ENCODE data around the gene EXOSC5.
"Not testable (repeated sequence)": the region's sequence is repeated elsewhere in the genome, so short reads cannot be mapped to it uniquely, and the experiment has no call there.

The EXOSC5 gene

GRCh38 chr19:41409288-41409687 lies 12.1 kb upstream of the EXOSC5 start:
- no peak for TF ChIP-seq CTCF (IDR thresholded peaks at IDR 0.05; ENCODE audit: control extremely low read depth, extremely low read depth, low read depth, missing control alignments)
- no peak for DNase-seq (ENCODE audit: extremely low spot score)
- POLR2A ChIA-PET: interaction anchor here (0.6 to 1.1 kb wide), 3 partner anchors 12 to 168 kb away, joined by 3 to 7 read pairs (median 4); no protein-coding TSS in a partner anchor
- CTCF ChIA-PET: interaction anchor here (2.8 kb wide), 1 partner anchor 9 kb away, joined by 8 read pairs; no protein-coding TSS in a partner anchor

- POLR2A ChIA-PET: interaction anchor here (1.1 kb wide), 1 partner anchor 12 kb away, joined by 3 read pairs; no protein-coding TSS in a partner anchor
- CTCF ChIA-PET: interaction anchor here (1.2 to 2.8 kb wide), 3 partner anchors 10 to 31 kb away, joined by 4 to 8 read pairs (median 4); partner anchors contain the start of gene DMAC2
Observed at GRCh38 chr19:41408846-41409245, 11.7 kb upstream of the EXOSC5 start.

GRCh38 chr19:41408256-41408655 lies 11.1 kb upstream of the EXOSC5 start:
- peak; percentile 25 for TF ChIP-seq CTCF (IDR thresholded peaks at IDR 0.05; ENCODE audit: control extremely low read depth, extremely low read depth, low read depth, missing control alignments)
- DNase-seq (ENCODE audit: extremely low spot score): no peak
- POLR2A ChIA-PET: interaction anchor here (0.6 to 1.1 kb wide), 2 partner anchors 13 to 79 kb away, joined by 3 to 4 read pairs; no protein-coding TSS in a partner anchor

More at GRCh38 chr19:41408846-41409245, 11.7 kb upstream of the EXOSC5 start:
- not testable (repeated sequence) for DNase-seq (ENCODE audit: extremely low spot score)

DNA sequence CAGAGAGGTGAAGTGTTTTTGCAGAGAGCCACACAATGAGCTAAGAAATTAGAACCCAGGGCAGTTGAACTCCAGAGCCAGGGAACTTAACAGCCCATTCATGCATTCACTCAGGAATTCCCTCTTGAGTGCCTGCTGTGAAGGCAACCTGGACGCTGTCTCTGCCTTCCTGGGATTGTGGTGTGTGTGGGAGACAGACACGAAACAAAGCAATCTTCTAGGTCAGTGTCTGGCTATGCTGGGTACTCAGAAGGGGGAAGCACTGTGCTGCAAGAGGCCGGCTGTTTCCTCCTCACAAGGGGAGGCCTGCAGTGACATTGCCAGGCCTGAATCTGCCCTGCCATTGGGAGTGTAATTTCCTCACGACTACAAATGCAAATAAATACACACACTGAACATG lies 10.1 kb upstream of the EXOSC5 start:
- POLR2A ChIA-PET: interaction anchor here (0.7 kb wide), 1 partner anchor 1777 kb away, joined by 4 read pairs; no protein-coding TSS in a partner anchor
- CTCF ChIA-PET: interaction anchor here (1.3 kb wide), 1 partner anchor 11 kb away, joined by 3 read pairs; no protein-coding TSS in a partner anchor
- DNase-seq (ENCODE audit: extremely low spot score): no peak
- no peak for TF ChIP-seq CTCF (IDR thresholded peaks at IDR 0.05; ENCODE audit: control extremely low read depth, extremely low read depth, low read depth, missing control alignments)

More at GRCh38 chr19:41408256-41408655, 11.1 kb upstream of the EXOSC5 start:
- CTCF ChIA-PET: interaction anchor here (1.2 to 2.8 kb wide), 3 partner anchors 10 to 32 kb away, joined by 4 to 8 read pairs (median 4); partner anchors contain the start of gene DMAC2

GRCh38 chr19:41405776-41406175 lies 8.6 kb upstream of the EXOSC5 start:
- DNase-seq (ENCODE audit: extremely low spot score): no peak
- ChIA-PET CTCF (interaction anchor here (1.0 to 1.3 kb wide), 2 partner anchors 12 to 26 kb away, joined by 3 read pairs; no protein-coding TSS in a partner anchor), POLR2A (no interaction called here)
- no peak for TF ChIP-seq CTCF (IDR thresholded peaks at IDR 0.05; ENCODE audit: control extremely low read depth, extremely low read depth, low read depth, missing control alignments)

DNA sequence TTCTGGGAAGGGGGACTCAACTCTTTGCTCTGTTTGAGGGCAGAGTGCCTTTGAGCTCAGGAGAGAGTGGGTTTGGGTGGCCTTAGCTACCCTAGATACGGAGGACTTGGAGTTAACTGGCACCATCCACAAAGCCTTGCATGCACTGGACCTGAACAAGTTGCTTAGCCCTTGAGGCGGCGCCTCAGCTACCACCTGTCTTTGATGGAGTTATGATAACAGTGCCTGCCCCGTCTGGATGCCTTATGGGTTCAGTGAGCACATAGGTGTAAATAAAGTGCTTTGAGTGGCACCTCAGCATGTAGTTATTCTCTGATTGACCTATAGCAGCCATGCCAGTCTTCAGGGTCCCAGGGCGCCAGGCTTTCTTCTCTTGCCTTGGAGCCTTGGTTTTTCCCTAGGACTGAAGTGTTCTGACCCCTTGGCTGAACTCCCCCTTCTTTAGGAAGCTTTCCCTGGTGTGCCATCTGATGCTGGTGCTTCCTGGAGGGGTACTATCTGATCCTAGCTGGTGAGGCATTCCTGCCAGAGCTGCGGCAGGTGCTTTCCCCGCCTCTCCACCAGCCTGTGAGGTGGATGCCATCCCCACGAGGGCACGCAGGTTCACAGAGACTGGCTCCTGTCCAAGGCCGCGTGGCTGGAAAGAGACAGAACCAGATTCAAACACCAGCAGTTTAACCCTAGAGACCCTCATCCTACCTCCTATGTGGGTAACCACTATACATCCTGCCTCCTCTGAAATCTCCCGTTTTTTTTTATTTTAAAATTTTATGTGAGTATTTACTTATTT lies 6.2 kb upstream of the EXOSC5 start:
- no peak for TF ChIP-seq CTCF (IDR thresholded peaks at IDR 0.05; ENCODE audit: control extremely low read depth, extremely low read depth, low read depth, missing control alignments)
- ChIA-PET CTCF (interaction anchor here (1.0 to 1.1 kb wide), 2 partner anchors 18 to 36 kb away, joined by 3 read pairs; no protein-coding TSS in a partner anchor), POLR2A (interaction anchor here (1.5 kb wide), 1 partner anchor 36 kb away, joined by 3 read pairs; the partner anchor contains the start of gene DMAC2)
- no peak for DNase-seq (ENCODE audit: extremely low spot score)

All from GM10248 (cell line).